Stomach (tissue), 19 donors: ENCODE measurements around the gene SPOCD1. TPM values are rescaled to one million over a fixed set of nuclear protein-coding genes. Genes with fewer than 3 reads are reported as not detected.

Source experiments
- DNase-seq, 2 donors: peaks; one replicate each; pipeline versions ENCODE4 v3.0.0 to v3.0.0-alpha.2; 2013 to 2019
- H3K27ac ChIP-seq, 5 donors: fragments of 200-600 bp in 4 of 5; sonication (generic) in 4 of 5; one replicate each; pipeline ENCODE4 v1.5.1; 2013 to 2019; ENCODE audit warnings: mild to moderate bottlenecking in 1 of 5, moderate library complexity in 1 of 5
- H3K27me3 ChIP-seq, 3 donors: fragments of 200-600 bp; sonication (generic); one replicate each; pipeline ENCODE4 v1.5.1; 2017 to 2019; ENCODE audit warnings: mixed run types in 1 of 3
- H3K36me3 ChIP-seq, 4 donors: fragments of 200-600 bp; sonication (generic); 1 replicate in 3 of 4; 2 replicates in 1 of 4; pipeline ENCODE4 v1.5.1; 2016 to 2019
- H3K4me1 ChIP-seq, 4 donors: fragments of 200-600 bp; sonication (generic); one replicate each; pipeline ENCODE4 v1.5.1; 2016 to 2019
- H3K4me3 ChIP-seq, 4 donors: fragments of 200-600 bp; sonication (generic) in 3 of 4; one replicate each; pipeline ENCODE4 v1.5.1; 2016 to 2019; ENCODE audit warnings: mild to moderate bottlenecking in 1 of 4
- H3K9me3 ChIP-seq, 4 donors: fragments of 200-600 bp; sonication (generic); one replicate each; pipeline ENCODE4 v1.5.1; 2016 to 2019
- CTCF ChIP-seq, 7 experiments: fragments of 450-650 bp in 4 of 7; fragments of 200-600 bp in 3 of 7; sonication (generic) in 3 of 7; IDR thresholded peaks; one replicate each; pipeline ENCODE4 v1.5.1; 2016 to 2019; ENCODE audit warnings: antibody characterized with exemption in 7 of 7, control low read depth in 2 of 7, mild to moderate bottlenecking in 1 of 7
- EP300 ChIP-seq: sonication (generic); formaldehyde crosslinking; IDR thresholded peaks from one replicate; pipeline ENCODE4 v1.6.1; 2017; ENCODE audit warnings: antibody characterized with exemption
- POLR2A ChIP-seq, 4 donors: fragments of 450-650 bp; IDR thresholded peaks; one replicate each; pipeline ENCODE4 v1.6.1; 2016; ENCODE audit warnings: antibody characterized with exemption in 4 of 4, control low read depth in 2 of 4, mild to moderate bottlenecking in 1 of 4, moderate library complexity in 1 of 4
- POLR2AphosphoS5 ChIP-seq, 3 donors: sonication (generic); formaldehyde crosslinking; IDR thresholded peaks; one replicate each; pipeline ENCODE4 v1.6.1; 2016; ENCODE audit warnings: antibody characterized with exemption in 3 of 3
- whole genome bisulfite sequencing, 5 donors: extraction: QIAGEN DNeasy Blood & Tissue Kit in 3 of 5; methylation state at CpG; one replicate each; pipeline versions ENCODE4 v1.1.5 to v1.1.7; 2013 to 2018; 5-methylcytosine and 5-hydroxymethylcytosine counted together
- intact Hi-C: fragments of 100-400 bp; cut with DNase I; formaldehyde crosslinking; loops from one replicate; pipeline ENCODE4 v1.15.1; 2023; ENCODE audit warnings: low total_unique reads
- long read RNA-seq, 10 donors: transcript quantifications; one replicate each; lab custom pipeline, GENCODE V29; 2026
- polyA plus RNA-seq, 3 donors: library from polyadenylated mRNA; stranded (reverse); fragments of 200-250 nt; gene quantifications; one replicate each; pipeline ENCODE4 v1.2.3, GENCODE V29; 2013
- total RNA-seq, 5 donors: library from RNA; depleted of rRNA; stranded (reverse); fragments of >200 nt; gene quantifications; one replicate each; pipeline versions ENCODE4 v1.1.0 to v1.2.3, GENCODE V29; 2014 to 2016
- donor health status: healthy with polysubstance abuse.
- donor health status: Bipolar disorder and iron deficiency.
- donor health status: healthy.

The SPOCD1 gene
- total RNA-seq (10 to 100 TPM in 1 of 5 donors, 1 to 10 TPM in 2, under 1 TPM in 1, not detected in 1; 0.55 to 11.1 (median 5.1) TPM), polyA plus RNA-seq (1 to 10 TPM in 2 of 3 donors, under 1 TPM in 1; 0.95 to 5.6 (median 3.1) TPM)
- long read RNA-seq, donor 1 = 0 reads
- long read RNA-seq, donor 2 = 0 reads
- long read RNA-seq, donor 3 = 0 reads
- long read RNA-seq, donor 4 = 0 reads
- long read RNA-seq, donor 5 = 0 reads
- long read RNA-seq, donor 6 = 0 reads
- long read RNA-seq, donor 7 = 0 reads
- long read RNA-seq, donor 8 = 0 reads
- long read RNA-seq, donor 9, partial matches to known transcripts = 0 of 1 reads
- long read RNA-seq, donor 9, other reads (novel, unspliced or antisense) = 0 of 1 reads
- long read RNA-seq, donor 10 = 0 reads

- intact Hi-C loops = loop anchor here (10.0 kb wide), 1 partner anchor 149 kb away; no protein-coding TSS in a partner anchor
- WGBS, 5 donors = 32 to 51% (median 35%) methylated on average over 20 to 23 of the region's 23 CpGs
These were observed at the start of gene SPOCD1 for GRCh38 chr1:31815752-31816500. SPOCD1 (minus strand) TSS chr1:31816022; CDS start chr1:31815333, 689 bp downstream.

GRCh38 chr1:31862071-31862470, 46.2 kb upstream of the SPOCD1 start:
- WGBS, 5 donors = 92 to 99% (median 97%) methylated on average over 4 of the region's 4 CpGs
- no peak for DNase-seq
- intact Hi-C loops = no loop called here
- H3K36me3 ChIP-seq = no peaks in the 10 kb centered on the region
- H3K4me1 ChIP-seq = no peaks in the 10 kb centered on the region
- no peak overlapping the region for H3K27ac ChIP-seq
- no peaks in the 10 kb centered on the region for H3K27me3 ChIP-seq
- TF ChIP-seq POLR2A (IDR thresholded peaks at IDR 0.05) (no peak), POLR2AphosphoS5 (IDR thresholded peaks at IDR 0.05) (no peak), CTCF (IDR thresholded peaks at IDR 0.05) (no peak), EP300 (no peak)
- H3K4me3 ChIP-seq = no peak overlapping the region
- no peaks in the 10 kb centered on the region for H3K9me3 ChIP-seq

More at GRCh38 chr1:31815752-31816500, at the start of gene SPOCD1:
- Histone ChIP-seq H3K27me3 (no peaks in the 10 kb centered on the region), H3K4me1 (peaks cover 0 to 17% (median 4%) of the 10 kb centered on the region in 4 donors), H3K9me3 (no peaks in the 10 kb centered on the region), H3K4me3 (peak within 1 kb of the TSS in 2 of 4 donors; percentile 10 to 12), H3K36me3 (no peaks in the 10 kb centered on the region), H3K27ac (peak within 1 kb of the TSS in 1 of 5 donors; percentile 10)
- TF ChIP-seq POLR2A (IDR thresholded peaks at IDR 0.05) = no peak
- TF ChIP-seq CTCF (IDR thresholded peaks at IDR 0.05) = peak in 5 of 7 experiments; percentile 59 to 78 (median 59)
- peak in 1 of 3 donors; percentile 72 for TF ChIP-seq POLR2AphosphoS5 (IDR thresholded peaks at IDR 0.05)
- DNase-seq = peak; percentile 84 to 91

GRCh38 chr1:31861346-31861745, 45.5 kb upstream of the SPOCD1 start:
- Histone ChIP-seq H3K27me3 (no peaks in the 10 kb centered on the region), H3K36me3 (no peaks in the 10 kb centered on the region), H3K4me3 (no peak overlapping the region), H3K27ac (no peak overlapping the region), H3K4me1 (no peaks in the 10 kb centered on the region), H3K9me3 (no peaks in the 10 kb centered on the region)
- DNase-seq = no peak
- WGBS, 5 donors = 81 to 89% (median 88%) methylated on average over 5 of the region's 5 CpGs
- TF ChIP-seq EP300 = no peak
- no peak for TF ChIP-seq CTCF (IDR thresholded peaks at IDR 0.05)
- TF ChIP-seq POLR2A (IDR thresholded peaks at IDR 0.05) = no peak
- no peak for TF ChIP-seq POLR2AphosphoS5 (IDR thresholded peaks at IDR 0.05)
- intact Hi-C loops = no loop called here

DNA sequence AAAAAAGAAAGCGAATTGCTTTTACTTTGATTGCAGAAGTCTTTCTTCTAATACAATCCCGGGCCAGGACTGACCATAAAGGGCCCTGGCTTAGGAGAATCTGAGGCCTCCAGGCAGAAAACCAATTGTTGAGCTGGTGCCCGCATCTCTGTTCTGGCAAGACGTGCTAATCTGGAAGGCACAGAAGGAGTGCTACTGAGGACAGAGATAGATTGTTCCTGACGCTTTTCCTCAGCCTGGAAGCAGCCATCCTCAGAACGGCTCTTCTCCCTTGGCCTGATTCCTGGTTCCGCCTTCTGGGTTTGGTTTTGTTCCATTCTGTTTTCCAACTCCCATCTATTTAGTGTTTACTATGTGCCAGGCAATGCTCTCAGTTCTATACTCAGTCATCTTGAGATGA, 44.8 kb upstream of the SPOCD1 start:
- Histone ChIP-seq H3K27me3 (no peaks in the 10 kb centered on the region), H3K4me1 (no peaks in the 10 kb centered on the region), H3K36me3 (no peaks in the 10 kb centered on the region), H3K4me3 (no peak overlapping the region), H3K27ac (no peak overlapping the region), H3K9me3 (no peaks in the 10 kb centered on the region)
- no peak for DNase-seq
- WGBS, 5 donors = 78 to 86% (median 84%) methylated on average over 7 of the region's 7 CpGs
- intact Hi-C loops = no loop called here
- TF ChIP-seq CTCF (IDR thresholded peaks at IDR 0.05) (no peak), POLR2A (IDR thresholded peaks at IDR 0.05) (no peak), POLR2AphosphoS5 (IDR thresholded peaks at IDR 0.05) (no peak), EP300 (no peak)
